ENCODE results near the gene STK32C.

GRCh38 chr10:132186488-132187429 is 121.0 kb downstream of the STK32C start, which contains the start of gene DPYSL4:
- TF ChIP-seq CTCF (IDR thresholded peaks at IDR 0.05) (no peak), EP300 (IDR thresholded peaks at IDR 0.05) (no peak), POLR2A (IDR thresholded peaks at IDR 0.05) (no peak)

Measured in suprapubic skin (tissue), 3 donors.